ENCODE data around the gene PCDHA7.

- TF ChIP-seq EP300 (IDR thresholded peaks at IDR 0.05), result no peak
- TF ChIP-seq CTCF (IDR thresholded peaks at IDR 0.05), result no peak
- TF ChIP-seq POLR2A (IDR thresholded peaks at IDR 0.05; ENCODE audit: low read depth), result no peak
- TF ChIP-seq POLR2AphosphoS5 (IDR thresholded peaks at IDR 0.05), result no peak
Observed at GRCh38 chr5:140796718-140797095, 37.4 kb upstream of the PCDHA7 start.

Data from esophagus muscularis mucosa (tissue), 4 donors.